HG03469 (cell line): ENCODE results near the gene PKM.

Experiments used
- ATAC-seq: cut with Tn5 transposase; IDR thresholded peaks from one replicate; pipeline ENCODE4 v1.9.1; 2021; ENCODE audit warnings: mild to moderate bottlenecking, moderate library complexity, moderate number of reproducible peaks; ENCODE audit not compliant: unreplicated experiment

PKM gene

DNA sequence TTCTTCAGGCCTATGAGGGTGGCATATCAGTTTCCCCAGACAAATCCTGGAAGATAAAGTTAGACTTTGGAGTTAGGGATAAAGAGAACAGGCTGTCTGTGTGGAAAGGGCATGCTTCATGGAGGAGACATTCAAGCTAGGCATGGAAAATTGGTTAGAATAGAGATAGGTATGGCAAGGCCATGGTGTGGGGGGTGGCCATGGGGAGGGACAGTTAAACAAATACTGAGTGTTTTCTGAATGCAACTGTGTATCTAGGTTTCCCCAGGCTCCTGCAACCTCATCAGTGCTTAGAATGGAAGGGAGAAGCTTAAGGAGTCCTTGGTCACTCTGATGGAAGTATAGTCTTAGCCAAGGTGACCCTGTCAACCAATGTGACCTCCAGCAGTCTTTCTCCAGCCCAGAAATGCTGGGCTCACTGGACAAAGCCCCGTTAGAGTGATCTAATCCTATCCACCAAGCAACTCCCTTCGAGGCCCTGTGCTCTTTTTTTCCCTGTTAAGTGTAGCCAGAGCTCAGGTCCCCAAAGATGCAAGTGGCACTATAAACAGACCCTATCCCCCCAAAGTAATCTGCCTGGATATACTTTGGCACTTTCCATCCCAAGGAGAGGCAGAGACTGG is 5.5 kb upstream of the PKM start:
- ATAC-seq: no peak

- ATAC-seq: no peak
Measured at GRCh38 chr15:72235298-72235697, 4.3 kb upstream of the PKM start.

DNA sequence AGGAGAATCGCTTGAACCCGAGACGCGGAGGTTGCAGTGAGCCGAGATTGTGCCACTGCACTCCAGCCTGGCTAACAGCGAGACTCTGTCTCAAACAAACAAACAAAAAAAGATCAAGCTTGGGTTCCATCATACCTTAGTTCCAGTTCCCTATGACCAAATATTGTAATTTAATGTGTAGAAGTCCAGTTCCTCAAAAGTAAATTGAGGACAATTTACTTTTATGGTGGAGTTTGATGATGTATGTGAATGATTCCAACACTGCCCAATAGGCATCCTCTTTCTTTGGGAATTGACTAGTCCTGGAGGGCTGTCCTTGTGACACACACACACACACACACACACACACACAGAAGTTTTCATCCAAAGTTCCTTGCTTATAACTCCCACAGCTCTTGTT is 2.8 kb upstream of the PKM start:
- ATAC-seq: no peak

DNA sequence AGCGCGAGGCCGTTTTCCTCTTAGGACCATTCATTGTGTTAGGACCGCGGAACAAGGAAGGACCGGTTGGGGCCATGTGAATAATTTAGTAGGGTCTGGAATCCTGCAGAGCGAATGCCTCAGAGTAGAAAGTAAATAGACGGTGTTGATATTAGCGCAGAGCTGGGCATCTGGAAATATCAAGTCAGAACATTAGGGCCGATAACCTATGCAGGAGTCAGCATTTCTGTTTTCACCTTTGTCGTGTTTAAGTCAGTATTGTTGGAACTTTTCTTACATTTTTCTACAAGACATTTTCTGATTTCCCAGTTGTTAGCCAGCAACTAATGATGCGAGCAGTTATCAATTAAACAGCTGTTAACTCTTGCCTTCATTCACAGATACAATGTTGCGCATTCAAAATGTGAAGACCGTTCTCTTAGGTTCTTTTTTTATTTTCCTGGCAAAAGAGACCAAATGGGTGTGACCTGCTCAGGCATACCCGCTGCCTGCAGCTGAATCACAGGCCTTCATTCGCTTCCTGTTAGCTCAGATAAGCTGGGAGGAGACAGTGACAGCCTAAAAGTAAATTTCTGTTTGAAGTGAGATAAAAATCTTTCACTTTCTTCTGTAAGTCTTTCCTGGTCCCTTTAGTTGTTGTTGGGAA is 966 bp upstream of the PKM start:
- ATAC-seq: no peak

DNA sequence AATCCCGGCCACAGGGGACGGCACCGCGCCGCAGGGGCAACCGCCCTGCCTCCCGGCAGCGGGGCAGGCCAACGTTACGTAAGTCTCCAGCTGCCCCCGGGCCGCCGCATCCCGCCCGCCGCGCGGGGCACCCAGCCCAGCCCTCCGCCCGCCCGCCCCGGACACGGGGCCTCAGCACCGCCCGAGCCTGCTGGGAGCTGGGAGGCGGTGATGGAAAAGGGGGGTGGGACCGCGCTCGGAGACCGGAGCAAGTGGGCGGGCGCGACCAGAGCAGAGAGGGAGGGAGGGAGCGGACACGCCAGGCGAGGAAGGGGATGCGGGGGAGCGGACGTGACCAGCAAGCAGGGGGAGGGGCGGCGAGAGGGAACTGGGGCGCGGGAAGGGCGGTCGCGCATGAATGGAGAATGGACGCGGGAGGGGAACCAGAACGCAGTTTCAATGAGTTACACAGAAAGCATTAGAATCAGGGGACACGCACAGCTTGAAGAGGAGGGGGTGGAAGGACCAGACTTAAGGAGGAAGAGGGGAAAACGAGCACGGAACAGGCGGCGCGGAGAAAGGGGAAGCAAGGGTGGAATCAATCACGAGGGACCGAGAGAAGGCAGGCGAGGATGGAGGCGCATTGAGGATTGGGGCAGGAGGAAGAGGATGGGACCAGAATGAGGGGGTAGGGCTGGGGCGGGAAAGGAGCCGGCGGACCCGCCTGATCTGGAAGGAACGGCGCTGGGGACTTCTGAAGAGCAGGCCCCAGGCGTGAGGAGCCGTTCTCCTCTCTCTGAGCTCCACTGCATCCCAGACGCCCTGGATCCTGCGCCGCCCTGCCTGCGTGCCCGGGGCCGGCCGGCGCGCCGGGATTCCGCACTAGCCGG is 559 bp downstream of the PKM start:
- no peak for ATAC-seq

DNA sequence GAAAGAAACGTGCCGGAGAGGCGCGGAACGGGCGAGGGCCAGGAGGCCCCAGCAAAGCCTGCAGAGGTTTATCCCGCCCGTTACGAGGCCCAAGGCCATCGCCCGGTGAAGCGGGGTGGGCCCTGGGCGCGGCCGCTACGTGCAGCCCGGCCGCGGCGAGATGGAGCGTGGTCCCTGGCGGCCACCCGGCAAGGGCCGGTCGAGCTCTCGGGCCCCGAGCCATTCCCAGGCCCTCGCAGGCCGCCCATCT is 1.1 kb downstream of the PKM start:
- no peak for ATAC-seq

- ATAC-seq: no peak
Measured at GRCh38 chr15:72229076-72229946, 1.7 kb downstream of the PKM start.

GRCh38 chr15:72227720-72228119 is 3.3 kb downstream of the PKM start:
- ATAC-seq: no peak

- no peak for ATAC-seq
Measured at GRCh38 chr15:72227192-72227586, 3.8 kb downstream of the PKM start.

DNA sequence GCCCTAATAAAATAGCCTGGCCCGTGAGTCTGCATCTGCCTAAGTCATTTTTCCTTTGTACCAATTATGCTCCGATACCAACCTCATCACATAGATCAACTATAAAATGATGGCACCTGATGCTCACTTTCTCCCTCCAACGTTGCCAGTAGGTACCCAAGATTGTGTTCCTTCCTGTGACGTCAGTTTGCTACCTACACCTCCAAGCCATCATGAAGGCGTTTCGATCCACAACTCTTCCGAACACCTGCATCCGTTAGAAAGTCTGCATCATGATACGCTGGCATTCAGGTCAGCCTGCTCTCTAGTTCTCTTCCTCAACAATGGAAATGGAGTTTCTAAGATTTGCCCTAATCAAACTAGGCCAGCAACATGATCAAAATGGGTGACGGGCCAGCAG is 7.7 kb downstream of the PKM start:
- ATAC-seq: no peak

- ATAC-seq: no peak
Measured at GRCh38 chr15:72222393-72222792, 8.6 kb downstream of the PKM start.

DNA sequence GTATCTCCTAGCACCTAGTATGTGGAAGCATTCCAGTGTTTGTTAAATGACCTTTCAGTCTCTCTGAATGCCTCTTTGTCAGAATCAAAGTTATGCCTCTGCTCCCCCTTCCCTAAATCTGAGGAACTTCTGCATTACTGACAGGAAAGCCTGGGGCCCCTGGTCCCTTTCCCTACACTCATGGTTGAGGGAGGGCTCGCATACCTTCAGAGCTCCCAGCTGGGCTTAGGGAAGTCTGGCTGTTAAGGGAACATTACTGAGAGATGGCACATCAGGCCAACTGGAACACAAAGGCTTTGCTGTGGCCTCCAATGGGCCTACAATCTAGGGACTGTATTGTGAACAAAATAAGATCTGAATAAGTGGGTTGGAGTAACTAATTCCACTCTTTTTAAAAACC is 10.3 kb downstream of the PKM start:
- ATAC-seq: no peak

DNA sequence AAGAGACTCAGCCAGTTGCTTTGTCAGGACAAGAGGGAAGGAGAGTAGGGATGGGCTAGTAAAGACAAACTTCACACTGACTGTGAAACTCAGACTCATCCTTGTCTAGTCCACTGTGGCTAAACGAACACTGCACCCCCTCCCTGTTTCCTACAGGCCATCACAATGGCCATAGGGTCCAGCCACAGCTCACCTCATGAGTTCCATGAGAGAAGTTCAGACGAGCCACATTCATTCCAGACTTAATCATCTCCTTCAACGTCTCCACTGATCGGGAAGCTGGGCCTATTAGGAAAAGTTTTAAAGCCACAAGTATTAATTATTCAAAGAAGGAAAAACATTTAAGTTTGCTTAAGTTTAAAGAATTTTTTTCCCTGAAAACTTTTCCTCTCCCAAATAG is 13.8 kb downstream of the PKM start:
- no peak for ATAC-seq

GRCh38 chr15:72216079-72216478 is 14.9 kb downstream of the PKM start:
- no peak for ATAC-seq

DNA sequence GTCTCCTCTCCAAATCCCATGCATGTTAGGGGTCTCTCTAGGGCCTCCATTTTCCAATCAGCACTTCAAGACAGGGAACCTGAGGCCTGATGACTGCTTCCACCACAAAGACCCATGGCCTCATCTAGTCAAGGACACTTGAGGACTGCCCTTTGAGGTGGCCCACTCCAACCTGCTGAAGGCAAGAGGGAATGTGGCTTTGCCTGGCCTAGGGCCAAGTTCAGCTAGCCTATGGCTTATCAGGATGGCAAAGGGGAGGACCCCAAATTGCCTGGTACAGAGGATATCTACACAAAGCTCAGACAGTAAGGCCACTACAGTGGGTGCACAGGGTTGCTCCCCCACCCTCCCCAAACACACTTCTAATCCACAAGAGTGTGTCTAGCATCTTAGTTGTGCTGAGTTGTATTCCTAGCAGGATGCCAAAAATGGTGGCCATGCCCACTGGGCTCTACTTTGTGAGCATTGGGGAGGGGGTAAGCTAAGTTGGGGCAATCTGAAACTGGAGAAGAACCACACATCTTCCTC is 23.4 kb downstream of the PKM start:
- no peak for ATAC-seq

DNA sequence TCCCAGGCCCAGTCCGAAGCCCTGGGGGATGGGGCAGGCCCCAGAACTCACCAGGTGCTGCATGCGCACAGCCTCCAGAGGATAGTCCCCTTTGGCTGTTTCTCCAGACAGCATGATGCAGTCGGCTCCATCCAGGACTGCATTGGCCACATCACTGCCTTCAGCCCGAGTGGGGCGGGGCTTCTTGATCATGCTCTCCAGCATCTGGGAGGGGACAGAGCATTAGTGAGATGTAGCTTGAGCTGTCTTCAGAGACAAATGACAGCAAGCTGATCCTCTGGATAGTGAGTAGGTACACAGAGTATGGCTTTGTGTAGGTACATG is 24.4 kb downstream of the PKM start:
- no peak for ATAC-seq

- no peak for ATAC-seq
Measured at GRCh38 chr15:72205896-72206676, 24.9 kb downstream of the PKM start.

- no peak for ATAC-seq
Measured at GRCh38 chr15:72205273-72205672, 25.7 kb downstream of the PKM start.

DNA sequence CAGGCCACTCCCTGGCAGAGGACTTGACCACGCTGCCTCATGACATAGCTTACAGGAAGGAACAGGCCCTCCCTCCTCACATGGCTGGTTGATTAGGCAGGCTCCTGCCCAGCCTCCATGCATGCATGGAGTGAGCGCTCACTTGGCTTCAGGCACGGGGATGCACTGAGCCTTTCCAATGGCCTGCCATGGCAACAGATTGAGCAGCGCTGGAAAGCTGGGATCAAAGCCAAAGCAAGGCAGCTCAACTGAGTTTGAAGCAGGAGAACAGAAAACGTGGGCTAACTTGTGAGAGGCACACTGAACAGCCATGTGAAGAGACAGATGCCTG is 27.5 kb downstream of the PKM start:
- no peak for ATAC-seq

DNA sequence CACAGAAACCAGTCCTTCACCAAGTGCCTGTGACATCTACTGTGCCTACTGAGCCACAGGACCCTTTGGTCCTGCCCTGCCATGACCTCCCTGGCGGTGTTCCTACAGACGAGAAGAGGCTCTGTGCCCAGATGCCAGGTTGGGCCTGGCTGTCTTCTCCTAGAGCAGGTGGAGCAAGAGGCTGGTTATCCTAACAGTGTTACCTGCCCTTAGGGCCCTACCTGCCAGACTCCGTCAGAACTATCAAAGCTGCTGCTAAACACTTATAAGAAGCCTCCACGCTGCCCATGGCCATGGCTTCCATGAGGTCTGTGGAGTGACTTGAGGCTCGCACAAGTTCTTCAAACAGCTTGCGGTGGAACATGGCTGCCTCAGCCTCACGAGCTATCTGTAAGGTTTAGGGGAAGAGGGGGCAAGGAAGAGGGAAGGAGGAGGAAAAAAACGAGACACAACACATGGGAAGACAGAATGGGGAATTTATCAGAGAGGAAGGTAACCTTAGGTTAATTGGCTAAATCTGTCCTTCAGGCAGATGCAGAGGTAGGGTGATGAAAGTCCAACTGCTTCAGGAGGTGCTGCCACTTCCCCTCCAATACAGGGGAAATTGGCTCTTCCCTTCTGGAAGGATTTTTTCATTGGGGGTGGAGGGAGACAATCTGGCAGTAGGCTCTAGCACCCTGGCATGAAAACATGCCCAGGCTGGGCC is 28.0 kb downstream of the PKM start:
- ATAC-seq: no peak
